HepG2 (cell line): Measurements from ENCODE around the gene PAIP1. TPM values are rescaled to one million over a fixed set of nuclear protein-coding genes. Genes with fewer than 3 reads are reported as not detected.

ENCODE experiments used
- ATAD3A ChIP-seq: sonication (generic); formaldehyde crosslinking; IDR thresholded peaks from 2 replicates; pipeline ENCODE4 v1.4.0; 2020; ENCODE audit warnings: missing genetic modification reagents
- BRD4 ChIP-seq: sonication (generic); formaldehyde crosslinking; IDR thresholded peaks from 2 replicates; pipeline ENCODE4 v1.4.0; 2020; ENCODE audit warnings: missing genetic modification reagents
- DMAP1 ChIP-seq: IDR thresholded peaks from 2 replicates; pipeline ENCODE4 v1.6.1; 2016
- FIP1L1 ChIP-seq: fragments of 200-400 bp; formaldehyde crosslinking; IDR thresholded peaks from 2 replicates; pipeline ENCODE4 v1.6.1; 2018; ENCODE audit warnings: low read depth, mild to moderate bottlenecking, low read length, moderate library complexity, borderline replicate concordance; ENCODE audit not compliant: insufficient read depth
- FOSL1 ChIP-seq: sonication (generic); formaldehyde crosslinking; IDR thresholded peaks from 2 replicates; pipeline ENCODE4 v1.9.0; 2021; ENCODE audit warnings: missing genetic modification reagents, borderline replicate concordance
- FOXA3 ChIP-seq: IDR thresholded peaks from 2 replicates; pipeline ENCODE4 v1.6.1; 2016; ENCODE audit warnings: missing genetic modification reagents, missing compliant biosample characterization
- LCORL ChIP-seq, 2 experiments: fragments of 450-650 bp in 1 of 2; sonication (generic) in 1 of 2; formaldehyde crosslinking in 1 of 2; IDR thresholded peaks; 2 replicates each; pipeline versions ENCODE4 v1.5.0 to v1.6.1; 2017 to 2020; ENCODE audit warnings: antibody characterized with exemption in 1 of 2, missing genetic modification reagents in 1 of 2
- MEIS1 ChIP-seq: sonication (generic); formaldehyde crosslinking; IDR thresholded peaks from 2 replicates; pipeline ENCODE4 v1.9.0; 2021; ENCODE audit warnings: mild to moderate bottlenecking, missing genetic modification reagents, moderate library complexity, borderline replicate concordance
- MEIS2 ChIP-seq: sonication (generic); formaldehyde crosslinking; IDR thresholded peaks from 2 replicates; pipeline ENCODE4 v1.9.0; 2021; ENCODE audit warnings: mild to moderate bottlenecking, missing genetic modification reagents
- NFIC ChIP-seq: IDR thresholded peaks from 2 replicates; pipeline ENCODE4 v1.6.1; 2012; ENCODE audit warnings: mild to moderate bottlenecking, low read length, inconsistent platforms
- PRDM15 ChIP-seq: sonication (generic); formaldehyde crosslinking; IDR thresholded peaks from 2 replicates; pipeline ENCODE4 v1.4.0; 2020; ENCODE audit warnings: missing genetic modification reagents
- PTBP1 ChIP-seq: fragments of 200-400 bp; formaldehyde crosslinking; IDR thresholded peaks from 2 replicates; pipeline ENCODE4 v1.6.1; 2018; ENCODE audit warnings: low read length, low read depth; ENCODE audit not compliant: poor library complexity, severe bottlenecking
- SMAD3 ChIP-seq: sonication (generic); formaldehyde crosslinking; IDR thresholded peaks from 2 replicates; pipeline ENCODE4 v1.4.0; 2020; ENCODE audit warnings: missing genetic modification reagents
- SOX6 ChIP-seq, 2 experiments: fragments of 450-650 bp in 1 of 2; sonication (generic) in 1 of 2; formaldehyde crosslinking in 1 of 2; IDR thresholded peaks; 2 replicates each; pipeline versions ENCODE4 v1.4.0 to v1.6.1; 2017 to 2020; ENCODE audit warnings: antibody characterized with exemption in 1 of 2, mild to moderate bottlenecking in 1 of 2, missing genetic modification reagents in 1 of 2
- TBP ChIP-seq: sonication (generic); formaldehyde crosslinking; IDR thresholded peaks from 2 replicates; pipeline ENCODE4 v1.5.0; 2020; ENCODE audit warnings: missing genetic modification reagents
- ZBTB34 ChIP-seq: sonication (generic); formaldehyde crosslinking; IDR thresholded peaks from 2 replicates; pipeline ENCODE4 v1.8.0; 2022; ENCODE audit warnings: mild to moderate bottlenecking, missing genetic modification reagents
- ZNF180 ChIP-seq: sonication (generic); formaldehyde crosslinking; IDR thresholded peaks from 2 replicates; pipeline ENCODE4 v1.4.0; 2020; ENCODE audit warnings: low read depth, missing genetic modification reagents, borderline replicate concordance
- ZNF207 ChIP-seq: fragments of 450-650 bp; IDR thresholded peaks from 2 replicates; pipeline ENCODE4 v1.6.1; 2016; ENCODE audit warnings: antibody characterized with exemption, borderline replicate concordance
- ZNF317 ChIP-seq: sonication (generic); formaldehyde crosslinking; IDR thresholded peaks from 2 replicates; pipeline ENCODE4 v1.5.0; 2020; ENCODE audit warnings: mild to moderate bottlenecking, missing genetic modification reagents
- ZNF331 ChIP-seq: sonication (generic); formaldehyde crosslinking; IDR thresholded peaks from 2 replicates; pipeline ENCODE4 v1.4.0; 2020; ENCODE audit warnings: missing genetic modification reagents
- ZNF768 ChIP-seq: sonication (generic); formaldehyde crosslinking; IDR thresholded peaks from 2 replicates; pipeline ENCODE4 v1.4.0; 2020; ENCODE audit warnings: missing genetic modification reagents
- ZNF816 ChIP-seq: sonication (generic); formaldehyde crosslinking; IDR thresholded peaks from 2 replicates; pipeline ENCODE4 v1.8.0; 2022; ENCODE audit warnings: missing genetic modification reagents, mild to moderate bottlenecking, borderline replicate concordance
- polyA plus RNA-seq, 8 experiments: library from polyadenylated mRNA; depleted of rRNA in 3 of 8; stranded (reverse) in 7 of 8; unstranded in 1 of 8; fragments of >200 nt; fragmentation: Illumina TruSeq in 4 of 8; extraction: Trizol in 4 of 8; gene quantifications; 2 replicates each; pipeline versions ENCODE4 v1.2.1 to v1.2.3, GENCODE V29; 2011 to 2016; ENCODE audit warnings: low read depth in 4 of 8, missing spikeins in 1 of 8, mixed read lengths in 1 of 8; ENCODE audit not compliant: insufficient read depth in 1 of 8
- total RNA-seq, 5 experiments: library from RNA; depleted of rRNA; stranded (reverse); fragments of >200 nt; fragmentation: Illumina TruSeq; extraction: Trizol; gene quantifications; 2 replicates each; pipeline ENCODE4 v1.2.3, GENCODE V29; 2016; ENCODE audit warnings: low read depth in 1 of 5
- TF ChIP-seq, protein P1 (sequence below): IDR thresholded peaks from 2 replicates; pipeline ENCODE4 v1.6.1; 2018; ENCODE audit warnings: missing genetic modification reagents

Gene PAIP1
- total and polyA plus RNA-seq, 2 of the 13 experiments (the other 11 are each of a cell fraction or from before 2014, with no cell fraction given): 96.6 to 116 TPM

- TF ChIP-seq PRDM15 (CRISPR knock-in tag): peak; percentile 46; the same call in 1 of the 2 replicates
- 0 out of 2 replicates have a peak, but pooled peaks have one; percentile 5 for TF ChIP-seq FOSL1
- TF ChIP-seq ZNF207: no peak
- TF ChIP-seq TBP: no peak
- peak; percentile 92; the same call in 1 of the 2 replicates for TF ChIP-seq DMAP1 (CRISPR knock-in tag)
- peak; percentile 74 for TF ChIP-seq SMAD3 (CRISPR knock-in tag)
- TF ChIP-seq FIP1L1: no peak
- peak; percentile 17; the same call in 1 of the 2 replicates for TF ChIP-seq ZNF180 (CRISPR knock-in tag)
- peak; percentile 40; the same call in 1 of the 2 replicates for TF ChIP-seq ZNF331 (CRISPR knock-in tag)
- 0 out of 2 replicates have a peak, but pooled peaks have one; percentile 30 for TF ChIP-seq ZNF816 (CRISPR knock-in tag)
- TF ChIP-seq NFIC: no peak
- TF ChIP-seq, protein P1, sequence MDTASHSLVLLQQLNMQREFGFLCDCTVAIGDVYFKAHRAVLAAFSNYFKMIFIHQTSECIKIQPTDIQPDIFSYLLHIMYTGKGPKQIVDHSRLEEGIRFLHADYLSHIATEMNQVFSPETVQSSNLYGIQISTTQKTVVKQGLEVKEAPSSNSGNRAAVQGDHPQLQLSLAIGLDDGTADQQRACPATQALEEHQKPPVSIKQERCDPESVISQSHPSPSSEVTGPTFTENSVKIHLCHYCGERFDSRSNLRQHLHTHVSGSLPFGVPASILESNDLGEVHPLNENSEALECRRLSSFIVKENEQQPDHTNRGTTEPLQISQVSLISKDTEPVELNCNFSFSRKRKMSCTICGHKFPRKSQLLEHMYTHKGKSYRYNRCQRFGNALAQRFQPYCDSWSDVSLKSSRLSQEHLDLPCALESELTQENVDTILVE: peak; percentile 26; the same call in 1 of the 2 replicates
- TF ChIP-seq FOXA3 (CRISPR knock-in tag): no peak; the same call in 1 of the 2 replicates
- no peak for TF ChIP-seq SOX6 (IDR thresholded peaks at IDR 0.05)
- peak; percentile 65 for TF ChIP-seq SOX6 (CRISPR knock-in tag; IDR thresholded peaks at IDR 0.05)
- peak; percentile 24; the same call in 1 of the 2 replicates for TF ChIP-seq BRD4
- 0 out of 2 replicates have a peak, but pooled peaks have one; percentile 68 for TF ChIP-seq ZBTB34
- peak; percentile 74; the same call in 1 of the 2 replicates for TF ChIP-seq ZNF317 (CRISPR knock-in tag)
- no peak for TF ChIP-seq MEIS1 (CRISPR knock-in tag)
- peak; percentile 82 for TF ChIP-seq PTBP1
- TF ChIP-seq LCORL (IDR thresholded peaks at IDR 0.05): no peak
- peak; percentile 71; the same call in 1 of the 2 replicates for TF ChIP-seq LCORL (CRISPR knock-in tag; IDR thresholded peaks at IDR 0.05)
- no peak for TF ChIP-seq MEIS2 (CRISPR knock-in tag)
- peak; percentile 77; the same call in 1 of the 2 replicates for TF ChIP-seq ZNF768
- TF ChIP-seq ATAD3A (CRISPR knock-in tag): no peak
Measured at GRCh38 chr5:43483298-43484105, 73.4 kb downstream of the PAIP1 start, which contains the start of gene TMEM267 (continued).
